Measurements from ENCODE around the gene FBLN1.

- TF ChIP-seq CTCF (IDR thresholded peaks at IDR 0.05) (no peak), ZFX (IDR thresholded peaks at IDR 0.05; ENCODE audit: borderline replicate concordance) (no peak)
Observed at GRCh38 chr22:45525480-45525879, 22.8 kb downstream of the FBLN1 start.
